Central memory CD4-positive, alpha-beta T cell (primary cell): ENCODE measurements around the gene HNMT.
"Not testable (repeated sequence)": the region's sequence is repeated elsewhere in the genome, so short reads cannot be mapped to it uniquely, and the experiment has no call there.

Source experiments
- DNase-seq: peaks from one replicate; pipeline ENCODE4 v3.0.0; 2022
- total RNA-seq, 3 experiments: gene quantifications; one replicate each; lab custom pipeline; 2026; lab: John Stamatoyannopoulos, UW

Gene HNMT
- 0 reads per million in 3 experiments for total RNA-seq

- DNase-seq: no peak
Observed at GRCh38 chr2:137964066-137964858, at the start of gene HNMT. Gene HNMT, plus strand, starts transcription at chr2:137964473. Its CDS starts 19 bp downstream, at chr2:137964492.

GRCh38 chr2:137921105-137921880 lies 43.0 kb upstream of the HNMT start:
- no peak for DNase-seq

- DNase-seq: not testable (repeated sequence)
Observed at GRCh38 chr2:137922171-137922570, 42.1 kb upstream of the HNMT start.

GRCh38 chr2:137924019-137924418 lies 40.3 kb upstream of the HNMT start:
- DNase-seq: no peak

- DNase-seq: no peak
Observed at GRCh38 chr2:137925599-137925998, 38.7 kb upstream of the HNMT start.

- no peak for DNase-seq
Observed at GRCh38 chr2:137927846-137928245, 36.4 kb upstream of the HNMT start.

- DNase-seq: no peak
Observed at GRCh38 chr2:137928547-137929518, 35.4 kb upstream of the HNMT start.

GRCh38 chr2:137929519-137929916 lies 34.8 kb upstream of the HNMT start:
- no peak for DNase-seq

- no peak for DNase-seq
Observed at GRCh38 chr2:137930146-137930545, 34.1 kb upstream of the HNMT start.

- DNase-seq: no peak
Observed at GRCh38 chr2:137935591-137935990, 28.7 kb upstream of the HNMT start.

- DNase-seq: no peak
Observed at GRCh38 chr2:137937246-137937645, 27.0 kb upstream of the HNMT start.

GRCh38 chr2:137937778-137938177 lies 26.5 kb upstream of the HNMT start:
- DNase-seq: no peak

- DNase-seq: no peak
Observed at GRCh38 chr2:137938204-137938603, 26.1 kb upstream of the HNMT start.

- DNase-seq: no peak
Observed at GRCh38 chr2:137939026-137939425, 25.2 kb upstream of the HNMT start.

- no peak for DNase-seq
Observed at GRCh38 chr2:137940154-137940553, 24.1 kb upstream of the HNMT start.

GRCh38 chr2:137942037-137942832 lies 22.0 kb upstream of the HNMT start:
- no peak for DNase-seq

- DNase-seq: no peak
Observed at GRCh38 chr2:137942833-137943677, 21.2 kb upstream of the HNMT start.

- no peak for DNase-seq
Observed at GRCh38 chr2:137943678-137944347, 20.5 kb upstream of the HNMT start.

GRCh38 chr2:137944714-137945113 lies 19.6 kb upstream of the HNMT start:
- DNase-seq: no peak

- DNase-seq: no peak
Observed at GRCh38 chr2:137945229-137945628, 19.0 kb upstream of the HNMT start.
